ENCODE data around the gene MEI1.

DNA sequence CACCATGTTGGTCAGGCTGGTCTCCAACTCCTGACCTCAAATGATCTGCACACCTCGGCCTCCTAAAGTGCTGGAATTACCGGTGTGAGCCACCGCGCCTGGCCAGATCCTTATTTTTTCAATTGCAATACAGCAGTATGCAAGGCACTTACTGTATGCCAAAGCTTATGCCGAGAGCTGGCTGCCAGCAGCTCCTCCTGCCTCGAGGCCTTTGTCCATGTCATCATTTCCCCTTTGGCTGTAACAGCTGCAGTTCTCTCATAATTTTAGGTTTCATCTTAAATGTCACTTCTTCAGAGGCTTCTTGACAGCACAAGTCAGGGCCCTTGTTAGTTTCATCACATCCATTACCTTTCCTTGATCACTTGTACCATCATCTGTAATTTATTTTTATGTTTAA is 132.1 kb downstream of the MEI1 start:
- TF ChIP-seq, protein P1, sequence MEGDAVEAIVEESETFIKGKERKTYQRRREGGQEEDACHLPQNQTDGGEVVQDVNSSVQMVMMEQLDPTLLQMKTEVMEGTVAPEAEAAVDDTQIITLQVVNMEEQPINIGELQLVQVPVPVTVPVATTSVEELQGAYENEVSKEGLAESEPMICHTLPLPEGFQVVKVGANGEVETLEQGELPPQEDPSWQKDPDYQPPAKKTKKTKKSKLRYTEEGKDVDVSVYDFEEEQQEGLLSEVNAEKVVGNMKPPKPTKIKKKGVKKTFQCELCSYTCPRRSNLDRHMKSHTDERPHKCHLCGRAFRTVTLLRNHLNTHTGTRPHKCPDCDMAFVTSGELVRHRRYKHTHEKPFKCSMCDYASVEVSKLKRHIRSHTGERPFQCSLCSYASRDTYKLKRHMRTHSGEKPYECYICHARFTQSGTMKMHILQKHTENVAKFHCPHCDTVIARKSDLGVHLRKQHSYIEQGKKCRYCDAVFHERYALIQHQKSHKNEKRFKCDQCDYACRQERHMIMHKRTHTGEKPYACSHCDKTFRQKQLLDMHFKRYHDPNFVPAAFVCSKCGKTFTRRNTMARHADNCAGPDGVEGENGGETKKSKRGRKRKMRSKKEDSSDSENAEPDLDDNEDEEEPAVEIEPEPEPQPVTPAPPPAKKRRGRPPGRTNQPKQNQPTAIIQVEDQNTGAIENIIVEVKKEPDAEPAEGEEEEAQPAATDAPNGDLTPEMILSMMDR (conservative IDR thresholded peaks at IDR 0.05) = no peak
- no peak for TF ChIP-seq EZH2 (IDR thresholded peaks at IDR 0.05; ENCODE audit: low read depth)
